Body of pancreas (tissue), 4 donors: ENCODE results near the gene MYRFL.

ENCODE experiments used
- POLR2A ChIP-seq, 3 donors: fragments of 450-650 bp; IDR thresholded peaks; one replicate each; pipeline ENCODE4 v1.6.1; 2016; ENCODE audit warnings: antibody characterized with exemption in 3 of 3, mild to moderate bottlenecking in 2 of 3
- TF ChIP-seq, protein P1 (sequence below), 7 experiments: fragments of 450-650 bp in 4 of 7; fragments of 200-600 bp in 3 of 7; sonication (generic) in 3 of 7; IDR thresholded peaks; one replicate each; pipeline ENCODE4 v1.5.1; 2016 to 2019; ENCODE audit warnings: antibody characterized with exemption in 7 of 7

DNA sequence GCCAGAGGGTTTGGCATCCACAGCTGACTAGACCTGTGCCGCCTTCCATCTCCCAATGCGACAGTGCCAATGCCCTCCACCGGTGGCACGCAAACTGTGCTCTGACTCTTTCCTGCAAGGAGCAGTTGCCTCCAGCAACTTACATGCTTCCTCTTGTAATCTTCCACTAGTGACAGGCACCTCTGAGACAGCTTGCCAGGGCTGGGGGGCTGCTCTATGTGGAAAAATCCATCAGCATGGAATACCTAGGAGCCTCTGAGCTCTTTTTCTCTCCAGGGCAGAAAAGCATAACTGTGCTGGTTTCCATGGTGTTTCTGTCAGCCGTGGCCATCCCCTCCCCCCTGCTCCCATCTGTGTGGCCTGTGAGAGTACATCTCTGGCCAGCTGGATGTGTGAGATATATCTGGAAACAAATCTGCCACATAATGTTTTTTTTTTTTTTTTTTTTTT lies 110.6 kb downstream of the MYRFL start:
- TF ChIP-seq, protein P1, sequence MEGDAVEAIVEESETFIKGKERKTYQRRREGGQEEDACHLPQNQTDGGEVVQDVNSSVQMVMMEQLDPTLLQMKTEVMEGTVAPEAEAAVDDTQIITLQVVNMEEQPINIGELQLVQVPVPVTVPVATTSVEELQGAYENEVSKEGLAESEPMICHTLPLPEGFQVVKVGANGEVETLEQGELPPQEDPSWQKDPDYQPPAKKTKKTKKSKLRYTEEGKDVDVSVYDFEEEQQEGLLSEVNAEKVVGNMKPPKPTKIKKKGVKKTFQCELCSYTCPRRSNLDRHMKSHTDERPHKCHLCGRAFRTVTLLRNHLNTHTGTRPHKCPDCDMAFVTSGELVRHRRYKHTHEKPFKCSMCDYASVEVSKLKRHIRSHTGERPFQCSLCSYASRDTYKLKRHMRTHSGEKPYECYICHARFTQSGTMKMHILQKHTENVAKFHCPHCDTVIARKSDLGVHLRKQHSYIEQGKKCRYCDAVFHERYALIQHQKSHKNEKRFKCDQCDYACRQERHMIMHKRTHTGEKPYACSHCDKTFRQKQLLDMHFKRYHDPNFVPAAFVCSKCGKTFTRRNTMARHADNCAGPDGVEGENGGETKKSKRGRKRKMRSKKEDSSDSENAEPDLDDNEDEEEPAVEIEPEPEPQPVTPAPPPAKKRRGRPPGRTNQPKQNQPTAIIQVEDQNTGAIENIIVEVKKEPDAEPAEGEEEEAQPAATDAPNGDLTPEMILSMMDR (IDR thresholded peaks at IDR 0.05), result no peak
- TF ChIP-seq POLR2A (IDR thresholded peaks at IDR 0.05), result no peak
